ENCODE measurements around the gene LRRC10B.

The LRRC10B gene

GRCh38 chr11:61486779-61487178 is 21.8 kb upstream of the LRRC10B start:
- no peak for DNase-seq (ENCODE audit: low read depth)

DNA sequence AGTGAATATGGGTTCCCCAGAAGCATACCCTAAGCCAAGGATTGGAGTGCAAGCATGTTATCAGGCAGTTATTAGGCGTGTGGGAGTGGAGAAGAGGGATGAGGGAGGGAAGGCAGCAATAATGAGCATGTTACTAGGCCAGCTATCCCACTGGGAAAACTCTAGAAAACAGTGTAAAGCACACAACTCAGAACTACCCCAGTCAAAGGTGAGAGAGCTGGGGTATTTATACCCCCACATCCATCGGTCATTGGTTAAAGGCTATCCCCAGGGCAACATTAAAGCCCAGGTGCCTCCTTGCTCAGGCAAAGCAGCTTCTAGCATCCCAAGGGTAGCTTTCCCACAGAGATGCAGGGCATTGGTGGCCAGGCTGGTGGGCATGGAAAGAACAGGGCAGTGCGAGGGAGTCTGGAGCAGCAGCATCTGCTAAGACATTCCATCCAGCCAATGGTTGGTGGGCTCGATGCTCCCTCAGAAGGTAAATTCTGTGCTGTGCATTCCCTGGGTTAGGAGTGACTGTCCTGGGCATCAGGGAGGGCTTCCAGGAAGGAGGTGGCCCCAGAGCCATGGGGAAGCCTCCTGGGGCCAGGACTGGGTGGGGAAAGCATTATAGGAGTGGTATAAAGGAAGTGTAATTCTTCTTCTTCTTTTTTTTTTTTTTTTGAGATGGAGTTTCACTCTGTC is 21.1 kb upstream of the LRRC10B start:
- DNase-seq (ENCODE audit: low read depth) = no peak

- no peak for DNase-seq (ENCODE audit: low read depth)
Observed at GRCh38 chr11:61488651-61489291, 19.8 kb upstream of the LRRC10B start.

- DNase-seq (ENCODE audit: low read depth) = no peak
Observed at GRCh38 chr11:61489833-61490721, 18.5 kb upstream of the LRRC10B start.

DNA sequence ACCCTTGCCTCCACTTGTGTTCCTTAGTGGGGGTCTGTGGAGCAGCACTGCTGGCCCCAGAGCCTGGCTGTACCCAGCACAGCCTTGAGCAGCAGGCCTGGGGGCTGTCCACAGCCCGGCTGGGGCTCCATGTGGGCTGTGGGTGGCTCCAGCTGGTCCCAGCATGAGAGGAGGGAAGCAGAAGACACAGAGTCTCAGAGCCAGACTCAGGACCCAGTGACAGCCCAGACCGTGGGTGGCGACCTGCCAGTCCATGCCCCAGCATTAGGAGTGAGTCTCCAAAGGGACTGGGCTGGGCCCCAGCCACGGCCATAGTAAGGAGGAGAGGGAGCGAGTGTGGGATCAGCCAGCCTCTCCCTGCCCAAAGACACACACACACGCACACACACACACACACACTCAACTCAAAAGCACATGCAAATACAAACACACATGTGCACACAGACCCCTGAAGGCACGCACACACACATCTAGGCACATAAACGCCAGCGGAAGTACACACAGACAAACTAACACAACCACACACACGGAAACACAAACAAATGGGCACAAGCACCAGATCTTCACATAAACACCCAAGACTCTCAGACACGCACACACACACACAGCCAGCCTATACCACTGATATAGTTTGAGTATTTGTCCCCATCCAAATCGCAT is 16.7 kb upstream of the LRRC10B start:
- no peak for DNase-seq (ENCODE audit: low read depth)

GRCh38 chr11:61494381-61494961 is 14.1 kb upstream of the LRRC10B start:
- DNase-seq (ENCODE audit: low read depth) = no peak

DNA sequence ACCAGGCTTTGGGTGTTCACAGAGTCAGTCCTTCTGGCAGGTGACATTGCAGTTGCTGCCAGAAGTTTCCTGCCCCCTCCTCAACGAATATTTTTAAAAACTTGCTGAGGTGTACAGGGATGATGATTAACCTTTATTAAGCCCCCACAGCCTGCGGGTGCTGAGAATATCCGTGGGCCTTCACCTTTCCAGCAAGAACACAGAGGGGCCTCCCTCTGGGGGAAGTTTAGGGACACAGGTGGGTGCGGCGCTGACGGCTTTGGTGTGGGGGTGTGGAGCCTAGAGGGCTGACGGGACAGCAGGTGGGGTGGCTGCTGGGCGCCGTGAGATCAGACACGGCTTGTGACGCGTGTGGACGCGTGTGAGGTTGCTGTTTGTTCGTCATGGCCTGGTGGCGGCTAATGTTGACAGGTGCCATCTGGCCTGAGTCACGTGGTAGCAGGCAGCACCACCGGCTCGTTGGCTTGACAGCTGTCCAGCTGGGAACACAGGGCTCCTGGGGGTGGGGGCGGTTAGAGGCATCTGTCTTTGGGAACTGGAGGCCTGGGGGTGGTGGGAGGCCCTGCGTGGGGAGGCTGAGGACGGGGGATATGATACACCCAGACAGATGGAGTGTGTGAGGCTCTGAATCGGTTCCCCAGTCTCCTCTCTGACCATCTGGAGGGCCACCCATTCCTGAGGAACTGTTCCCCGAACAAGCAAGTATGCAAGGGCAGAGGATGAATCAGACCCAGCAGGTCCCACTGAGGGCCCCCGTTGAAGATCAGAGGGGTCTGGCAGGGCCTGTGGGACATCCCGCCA is 12.5 kb upstream of the LRRC10B start:
- no peak for DNase-seq (ENCODE audit: low read depth)

- DNase-seq (ENCODE audit: low read depth) = no peak
Observed at GRCh38 chr11:61496602-61497400, 11.7 kb upstream of the LRRC10B start.

DNA sequence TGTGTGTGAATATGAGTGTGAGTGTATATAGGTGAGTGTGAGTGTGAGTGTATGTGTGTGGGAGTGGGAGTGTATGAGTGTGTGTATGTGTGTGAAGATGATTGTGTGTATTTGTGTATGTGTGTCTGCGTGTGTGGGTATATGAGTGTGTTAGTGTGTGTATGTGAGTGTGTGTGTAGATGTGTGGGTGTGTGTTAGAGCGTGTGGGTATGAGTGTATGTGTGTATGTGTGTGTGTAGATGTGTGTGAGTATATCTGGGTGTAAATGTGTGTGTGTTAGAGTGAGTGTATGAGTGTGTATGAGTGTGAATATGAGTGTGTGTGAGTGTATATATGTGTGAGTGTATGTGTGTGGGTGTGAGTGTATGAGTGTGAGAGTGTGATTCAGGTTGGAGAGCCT is 11.1 kb upstream of the LRRC10B start:
- no peak for DNase-seq (ENCODE audit: low read depth)

DNA sequence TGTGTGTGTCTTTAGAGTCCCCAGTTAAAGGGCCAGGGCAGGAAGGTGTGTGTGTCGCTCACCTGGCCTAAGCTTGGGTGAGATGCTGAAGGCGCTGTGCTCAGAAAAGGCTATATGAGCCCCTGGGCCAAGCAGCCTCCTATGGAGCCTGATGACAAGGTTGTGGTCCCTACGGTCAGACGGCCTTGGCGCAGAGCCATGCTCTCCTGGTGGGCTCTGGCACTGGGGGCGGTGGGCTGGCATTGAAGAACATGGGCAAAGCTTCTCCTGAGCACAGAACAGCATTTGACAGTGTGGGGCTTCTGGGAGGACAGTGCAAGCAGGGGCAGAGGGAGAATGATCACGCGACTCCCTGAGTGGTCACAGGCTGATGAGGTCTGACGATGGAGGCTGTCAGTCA is 10.7 kb upstream of the LRRC10B start:
- DNase-seq (ENCODE audit: low read depth) = no peak

DNA sequence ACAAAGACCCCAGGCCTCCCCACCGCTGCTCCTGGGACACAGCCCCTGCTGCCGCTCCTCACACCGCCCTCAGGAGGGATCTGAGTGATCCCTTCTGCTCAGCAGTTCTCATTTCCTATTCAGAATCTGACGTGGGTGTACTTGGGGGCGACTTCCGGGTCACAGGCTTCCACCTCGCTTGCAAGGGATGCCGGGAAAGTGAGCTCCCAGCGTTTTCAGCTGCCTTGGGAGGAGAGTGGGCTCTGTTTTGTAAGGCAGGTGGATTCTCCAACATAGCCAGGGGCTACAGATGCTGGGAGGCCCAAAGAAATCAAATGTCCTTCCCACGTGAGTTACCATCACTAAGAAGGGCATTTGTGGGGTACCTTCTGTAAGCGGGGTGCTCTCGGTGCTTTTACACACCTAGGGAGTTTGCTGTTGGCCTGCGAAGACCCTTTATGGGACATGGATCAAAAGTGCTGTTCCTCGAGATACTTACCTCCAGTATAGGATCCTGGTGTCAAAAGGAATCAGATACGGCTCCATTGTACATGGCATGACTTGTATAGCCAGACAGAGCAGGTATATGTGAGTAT is 9.7 kb upstream of the LRRC10B start:
- DNase-seq (ENCODE audit: low read depth) = no peak

GRCh38 chr11:61499816-61500491 is 8.6 kb upstream of the LRRC10B start:
- no peak for DNase-seq (ENCODE audit: low read depth)

- DNase-seq (ENCODE audit: low read depth) = no peak
Observed at GRCh38 chr11:61502522-61502921, 6.0 kb upstream of the LRRC10B start.

DNA sequence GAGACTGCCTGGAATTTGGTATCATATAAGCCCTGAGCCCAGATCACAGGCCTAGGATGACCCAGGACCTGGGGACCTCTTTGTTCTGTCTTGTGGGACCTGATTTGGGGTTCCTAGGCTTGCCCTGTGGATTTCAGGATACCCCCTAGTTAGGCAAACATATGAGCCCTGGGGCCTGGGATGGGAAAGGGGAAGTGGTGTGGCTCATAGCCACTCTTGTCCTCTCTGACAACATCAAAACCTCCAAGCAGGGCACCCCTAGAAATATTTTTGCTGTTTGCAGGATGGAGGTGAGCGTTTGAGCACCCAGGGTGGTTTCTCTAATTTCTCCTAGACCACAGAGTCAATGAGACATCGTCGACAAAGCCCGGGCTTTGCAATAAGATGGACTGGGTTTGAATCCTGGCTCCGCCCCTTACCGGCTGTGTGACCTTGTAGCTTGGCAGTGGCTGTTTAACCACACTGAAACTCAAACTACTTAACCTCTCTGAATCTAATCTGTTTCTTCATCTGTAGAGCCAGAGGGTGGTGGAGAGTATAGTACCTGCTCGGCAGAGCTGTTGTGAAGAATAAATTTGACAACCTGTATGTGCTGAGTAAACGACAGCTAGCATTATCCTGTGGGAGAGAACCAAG is 5.3 kb upstream of the LRRC10B start:
- no peak for DNase-seq (ENCODE audit: low read depth)

- DNase-seq (ENCODE audit: low read depth) = no peak
Observed at GRCh38 chr11:61505106-61505505, 3.4 kb upstream of the LRRC10B start.

DNA sequence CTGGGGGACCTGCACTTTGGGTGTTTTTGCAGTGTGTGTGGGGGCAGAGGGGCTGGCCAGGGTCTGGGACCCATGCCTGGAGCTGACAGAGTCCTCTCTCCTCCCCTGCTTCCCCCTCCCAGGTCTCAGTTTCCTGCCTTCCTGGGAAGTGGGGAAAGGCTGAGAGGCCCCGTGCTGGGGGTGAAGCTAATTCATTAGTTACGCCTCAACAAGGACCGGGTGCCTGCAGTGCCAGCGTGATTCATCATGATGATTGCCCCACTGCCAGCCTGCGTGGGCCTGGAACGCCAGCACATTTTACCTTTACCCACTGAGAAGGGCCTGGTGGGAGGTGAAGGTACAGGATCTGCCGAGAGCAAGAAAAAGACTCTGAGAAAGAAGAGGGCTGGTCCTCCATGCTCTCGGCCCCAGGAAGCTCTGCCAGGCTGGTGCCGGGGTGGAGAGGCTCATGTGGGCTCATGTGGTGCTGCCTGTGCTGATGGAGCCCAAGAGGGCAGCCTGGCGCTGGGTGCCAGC is 2.9 kb upstream of the LRRC10B start:
- no peak for DNase-seq (ENCODE audit: low read depth)

GRCh38 chr11:61507012-61507768 is 1.4 kb upstream of the LRRC10B start:
- no peak for DNase-seq (ENCODE audit: low read depth)

Data from stimulated activated CD4-positive, alpha-beta T cell treated with anti-CD3 and anti-CD28 coated beads, Interleukin-2, amount 100 ng/mL, for 4 hours (primary cell).